ENCODE data around the gene GFI1.
"Not testable (repeated sequence)": the region's sequence is repeated elsewhere in the genome, so short reads cannot be mapped to it uniquely, and the experiment has no call there.

Gene GFI1

DNA sequence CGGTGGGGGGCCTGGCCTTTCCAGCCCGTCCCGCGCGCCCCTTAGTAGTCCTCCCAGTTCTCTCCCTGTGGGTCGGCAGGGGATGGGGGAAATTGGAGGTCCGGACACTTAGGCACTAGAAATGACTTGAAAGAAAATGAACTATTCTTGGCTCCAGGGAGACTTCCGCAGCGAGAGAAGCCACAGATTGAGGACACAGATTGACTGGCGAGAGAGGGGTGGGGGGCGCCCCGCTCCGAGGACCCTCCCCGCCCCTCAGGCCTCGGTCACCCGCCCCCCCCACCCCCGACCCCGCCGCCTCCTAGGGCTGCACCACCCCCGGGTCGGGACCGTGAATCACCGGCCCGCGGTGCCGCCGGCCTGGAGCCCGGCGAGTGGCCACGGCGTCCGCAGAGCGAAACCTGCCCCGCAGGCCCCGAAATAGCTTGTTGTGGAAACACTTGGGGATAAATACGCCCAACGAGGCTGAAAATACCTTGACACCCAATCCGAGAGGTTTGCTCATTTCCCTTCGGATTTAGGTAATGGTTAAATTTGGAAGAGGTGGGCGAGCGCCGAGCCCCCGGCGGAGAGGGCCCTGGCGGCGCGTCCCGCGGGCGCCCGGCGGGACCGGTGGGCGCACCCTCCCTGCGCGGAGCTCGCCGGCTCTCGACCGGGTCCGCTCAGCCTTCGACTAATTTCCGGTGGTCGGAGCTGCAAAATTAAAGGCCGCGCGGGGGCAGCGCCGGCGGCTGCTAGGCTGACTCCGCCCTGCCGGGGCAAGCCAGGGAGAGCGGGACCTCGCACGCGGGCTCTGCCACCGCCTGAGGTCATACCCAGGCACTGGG is at the start of gene GFI1:
GFI1 (minus strand) TSS at position 675 of the 827 bp plus-strand sequence. CDS start 3,438 bp downstream, outside the sequence.
- TF ChIP-seq GATA1 (IDR thresholded peaks at IDR 0.05; ENCODE audit: low read depth, low read length) (no peak), POLR2A (IDR thresholded peaks at IDR 0.05; ENCODE audit: low read length) (no peak)
- peak; percentile 11 to 12 for DNase-seq

- DNase-seq = not testable (repeated sequence)
These were observed 45.6 kb upstream of the GFI1 start for GRCh38 chr1:92532371-92532770.

- DNase-seq = not testable (repeated sequence)
These were observed 45.2 kb upstream of the GFI1 start for GRCh38 chr1:92531939-92532338.

DNA sequence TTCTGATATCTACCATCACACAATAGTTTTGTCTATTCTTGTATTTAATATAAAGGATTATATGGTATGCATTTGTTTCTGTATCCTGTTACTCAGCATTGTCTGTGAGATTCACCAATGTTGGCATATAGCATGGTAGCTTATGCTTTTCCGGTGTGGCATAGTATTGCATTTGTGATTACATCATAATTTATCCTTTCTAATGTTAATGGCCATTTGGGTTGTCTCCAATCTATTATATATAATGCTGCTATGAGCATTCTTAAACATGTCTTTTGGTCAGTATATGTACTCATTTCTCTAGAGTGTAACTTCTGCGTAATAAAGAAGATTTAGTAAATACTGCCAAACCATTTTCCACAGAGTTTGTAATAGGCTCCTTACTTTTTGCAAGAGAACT is 40.9 kb upstream of the GFI1 start:
- TF ChIP-seq GATA1 (IDR thresholded peaks at IDR 0.05; ENCODE audit: low read depth, low read length) = no peak
- no peak for TF ChIP-seq POLR2A (IDR thresholded peaks at IDR 0.05; ENCODE audit: low read length)
- DNase-seq = no peak

GRCh38 chr1:92524944-92525590 is 38.3 kb upstream of the GFI1 start:
- DNase-seq = not testable (repeated sequence)

DNA sequence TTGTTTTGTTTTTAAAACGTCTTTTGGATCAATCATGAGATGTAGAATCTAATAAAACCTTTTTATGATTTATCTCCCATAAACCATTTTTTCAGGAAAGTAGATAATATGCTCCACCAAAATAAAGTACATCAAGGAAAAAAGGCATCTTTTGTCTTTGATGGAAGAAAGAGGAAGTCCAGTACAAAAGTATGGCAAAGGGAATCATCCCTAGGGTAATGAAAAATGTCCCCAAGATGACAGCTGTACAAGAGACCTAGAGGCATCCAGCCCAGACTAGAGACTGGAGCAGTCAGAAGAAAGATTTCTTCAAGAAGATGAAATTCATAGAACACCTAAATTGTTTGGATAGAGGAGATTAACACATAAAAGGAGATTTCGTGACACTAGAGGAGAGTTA is 32.3 kb upstream of the GFI1 start:
- TF ChIP-seq GATA1 (IDR thresholded peaks at IDR 0.05; ENCODE audit: low read depth, low read length) = no peak
- TF ChIP-seq POLR2A (IDR thresholded peaks at IDR 0.05; ENCODE audit: low read length) = no peak
- no peak for DNase-seq

GRCh38 chr1:92516574-92516973 is 29.8 kb upstream of the GFI1 start:
- DNase-seq = no peak
- TF ChIP-seq GATA1 (IDR thresholded peaks at IDR 0.05; ENCODE audit: low read depth, low read length) = no peak
- TF ChIP-seq POLR2A (IDR thresholded peaks at IDR 0.05; ENCODE audit: low read length) = no peak

GRCh38 chr1:92515796-92516201 is 29.1 kb upstream of the GFI1 start:
- DNase-seq = no peak

DNA sequence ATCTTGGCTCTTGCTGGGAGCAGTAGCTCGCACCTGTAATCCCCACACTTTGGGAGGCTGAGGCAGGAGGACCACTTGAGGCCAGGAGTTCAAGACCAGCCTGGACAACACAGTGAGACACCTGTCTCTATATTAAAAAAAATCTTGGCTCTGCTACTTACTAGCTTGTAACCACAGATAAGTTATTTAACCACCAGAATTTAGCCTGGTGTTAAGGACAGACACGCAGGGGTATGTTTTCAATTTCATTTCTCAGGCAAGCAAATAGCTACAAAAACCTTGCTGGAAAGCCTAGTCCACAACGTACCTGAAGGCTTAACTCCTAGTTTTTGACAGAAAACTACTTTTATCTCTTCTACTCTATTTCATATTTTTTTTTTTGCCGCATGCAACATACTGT is 24.8 kb upstream of the GFI1 start:
- no peak for TF ChIP-seq GATA1 (IDR thresholded peaks at IDR 0.05; ENCODE audit: low read depth, low read length)
- TF ChIP-seq POLR2A (IDR thresholded peaks at IDR 0.05; ENCODE audit: low read length) = no peak
- no peak for DNase-seq

More at GRCh38 chr1:92515796-92516201, 29.1 kb upstream of the GFI1 start:
- no peak for TF ChIP-seq GATA1 (IDR thresholded peaks at IDR 0.05; ENCODE audit: low read depth, low read length)
- no peak for TF ChIP-seq POLR2A (IDR thresholded peaks at IDR 0.05; ENCODE audit: low read length)

DNA sequence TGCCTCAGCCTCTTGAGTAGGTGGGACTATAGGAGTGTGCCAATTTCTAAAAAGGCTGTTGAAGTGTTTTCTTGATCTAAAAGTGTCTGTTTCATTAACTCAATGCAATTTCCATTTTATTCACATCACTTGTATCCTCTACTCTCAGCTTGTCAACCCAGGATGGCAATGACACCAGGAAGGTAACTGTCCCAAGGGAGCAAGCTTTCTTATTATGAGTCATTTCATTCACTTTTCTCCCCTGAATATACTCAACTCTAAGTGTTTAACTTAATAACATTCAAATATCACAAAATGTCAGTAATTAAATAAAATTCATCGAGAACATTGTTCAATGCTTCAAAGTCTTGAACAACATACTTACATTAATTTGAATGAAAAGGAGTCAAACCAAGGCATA is 22.9 kb upstream of the GFI1 start:
- DNase-seq = no peak
- no peak for TF ChIP-seq POLR2A (IDR thresholded peaks at IDR 0.05; ENCODE audit: low read length)

- no peak for DNase-seq
- no peak for TF ChIP-seq POLR2A (IDR thresholded peaks at IDR 0.05; ENCODE audit: low read length)
- TF ChIP-seq GATA1 (IDR thresholded peaks at IDR 0.05; ENCODE audit: low read depth, low read length) = no peak
These were observed 18.4 kb upstream of the GFI1 start for GRCh38 chr1:92505015-92505692.

DNA sequence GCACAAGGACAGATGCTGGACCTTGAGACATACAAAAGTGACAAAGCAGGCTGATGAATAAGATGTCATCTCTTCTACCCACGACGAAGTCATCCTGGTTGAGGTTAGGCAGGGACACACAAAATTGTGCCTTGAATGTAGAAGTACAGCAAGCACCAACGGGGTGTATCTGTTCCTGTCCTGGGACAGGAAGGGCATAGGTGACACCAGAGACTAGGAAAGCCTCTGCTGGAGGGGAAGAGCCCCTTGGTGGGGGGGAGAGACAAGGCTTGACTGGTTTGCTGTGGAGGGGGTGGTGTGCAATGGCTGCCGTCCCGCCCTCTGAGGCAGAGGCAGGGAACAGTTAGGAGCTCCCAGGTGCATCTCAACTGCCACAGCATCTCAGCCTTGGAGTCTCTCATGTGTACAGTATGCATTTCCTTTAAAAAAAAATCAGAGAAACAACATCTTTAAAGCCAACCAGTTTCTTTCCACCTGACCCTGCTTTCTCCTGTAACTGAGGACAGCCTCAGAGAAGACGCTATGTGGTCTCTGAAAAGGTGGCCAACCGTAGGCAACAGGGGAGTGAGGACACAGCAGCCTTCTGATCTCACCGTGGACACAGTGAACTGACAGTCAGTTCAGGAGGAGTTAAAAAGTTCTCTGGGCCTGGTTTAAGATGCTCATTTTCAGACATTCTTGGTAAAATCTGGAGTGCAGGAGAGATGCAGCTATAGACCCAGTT is 17.7 kb upstream of the GFI1 start:
- no peak for DNase-seq
- no peak for TF ChIP-seq GATA1 (IDR thresholded peaks at IDR 0.05; ENCODE audit: low read depth, low read length)
- no peak for TF ChIP-seq POLR2A (IDR thresholded peaks at IDR 0.05; ENCODE audit: low read length)

- TF ChIP-seq POLR2A (IDR thresholded peaks at IDR 0.05; ENCODE audit: low read length) (no peak), GATA1 (IDR thresholded peaks at IDR 0.05; ENCODE audit: low read depth, low read length) (no peak)
- DNase-seq = no peak
These were observed 17.2 kb upstream of the GFI1 start for GRCh38 chr1:92503926-92504285.

All from erythroblast (primary cell).